Retinal pigment epithelial cell (primary cell): ENCODE results near the gene NDST1.

ENCODE experiments used
- DNase-seq: peaks from one replicate; pipeline ENCODE4 v3.0.0-alpha.2; 2010; ENCODE audit warnings: low read depth
- H3K4me3 ChIP-seq: 2 replicates; pipeline ENCODE4 v1.5.1; 2011; ENCODE audit warnings: mild to moderate bottlenecking, low read length, control low read depth, moderate library complexity
- TF ChIP-seq, protein P1 (sequence below): conservative IDR thresholded peaks from 2 replicates; pipeline ENCODE4 v1.5.1; 2011; ENCODE audit warnings: low read depth, low read length, control low read depth, inconsistent platforms

Gene NDST1

DNA sequence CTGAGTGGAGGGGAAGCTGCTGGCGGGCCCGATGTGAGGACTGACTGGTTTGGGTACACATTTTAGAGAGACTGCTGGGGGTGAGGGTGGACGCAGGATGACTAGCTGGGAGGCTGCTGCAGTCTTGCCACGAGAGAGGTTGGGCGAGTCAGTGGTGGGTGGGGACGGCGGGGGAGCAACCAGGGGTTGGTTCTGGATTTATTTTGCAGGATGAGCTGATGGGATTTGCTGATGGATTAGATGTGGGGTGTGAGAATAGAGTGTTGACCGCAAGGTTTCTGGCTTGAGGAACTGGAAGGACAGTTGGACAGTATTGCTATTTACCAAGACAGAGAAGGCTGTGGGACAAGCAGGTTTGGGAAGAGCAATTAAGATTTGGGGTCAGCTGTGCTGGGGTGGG, 5.8 kb upstream of the NDST1 start:
- TF ChIP-seq, protein P1, sequence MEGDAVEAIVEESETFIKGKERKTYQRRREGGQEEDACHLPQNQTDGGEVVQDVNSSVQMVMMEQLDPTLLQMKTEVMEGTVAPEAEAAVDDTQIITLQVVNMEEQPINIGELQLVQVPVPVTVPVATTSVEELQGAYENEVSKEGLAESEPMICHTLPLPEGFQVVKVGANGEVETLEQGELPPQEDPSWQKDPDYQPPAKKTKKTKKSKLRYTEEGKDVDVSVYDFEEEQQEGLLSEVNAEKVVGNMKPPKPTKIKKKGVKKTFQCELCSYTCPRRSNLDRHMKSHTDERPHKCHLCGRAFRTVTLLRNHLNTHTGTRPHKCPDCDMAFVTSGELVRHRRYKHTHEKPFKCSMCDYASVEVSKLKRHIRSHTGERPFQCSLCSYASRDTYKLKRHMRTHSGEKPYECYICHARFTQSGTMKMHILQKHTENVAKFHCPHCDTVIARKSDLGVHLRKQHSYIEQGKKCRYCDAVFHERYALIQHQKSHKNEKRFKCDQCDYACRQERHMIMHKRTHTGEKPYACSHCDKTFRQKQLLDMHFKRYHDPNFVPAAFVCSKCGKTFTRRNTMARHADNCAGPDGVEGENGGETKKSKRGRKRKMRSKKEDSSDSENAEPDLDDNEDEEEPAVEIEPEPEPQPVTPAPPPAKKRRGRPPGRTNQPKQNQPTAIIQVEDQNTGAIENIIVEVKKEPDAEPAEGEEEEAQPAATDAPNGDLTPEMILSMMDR = no peak
- no peak for DNase-seq
- H3K4me3 ChIP-seq = no peak overlapping the region

DNA sequence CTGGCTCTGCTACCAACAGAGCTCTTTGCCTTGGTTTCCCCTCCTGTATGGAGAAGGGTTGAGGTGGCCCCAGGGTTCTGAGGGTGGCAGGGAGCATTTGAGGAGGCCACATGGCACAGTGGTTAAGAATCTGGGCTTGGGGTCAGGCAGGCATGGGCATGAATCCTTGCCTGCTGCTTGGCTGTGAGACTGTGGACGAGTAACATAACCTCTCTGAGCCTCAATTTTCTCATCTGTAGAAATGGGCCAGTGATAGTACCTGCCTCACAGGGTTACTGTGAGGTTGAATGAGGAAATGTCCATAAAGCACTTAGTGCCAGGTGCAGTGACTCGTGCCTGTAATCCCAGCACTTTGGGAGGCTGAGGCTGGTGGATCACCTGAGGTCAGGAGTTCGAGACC, 5.1 kb upstream of the NDST1 start:
- DNase-seq = no peak
- TF ChIP-seq, protein P1 = no peak
- H3K4me3 ChIP-seq = no peak overlapping the region

DNA sequence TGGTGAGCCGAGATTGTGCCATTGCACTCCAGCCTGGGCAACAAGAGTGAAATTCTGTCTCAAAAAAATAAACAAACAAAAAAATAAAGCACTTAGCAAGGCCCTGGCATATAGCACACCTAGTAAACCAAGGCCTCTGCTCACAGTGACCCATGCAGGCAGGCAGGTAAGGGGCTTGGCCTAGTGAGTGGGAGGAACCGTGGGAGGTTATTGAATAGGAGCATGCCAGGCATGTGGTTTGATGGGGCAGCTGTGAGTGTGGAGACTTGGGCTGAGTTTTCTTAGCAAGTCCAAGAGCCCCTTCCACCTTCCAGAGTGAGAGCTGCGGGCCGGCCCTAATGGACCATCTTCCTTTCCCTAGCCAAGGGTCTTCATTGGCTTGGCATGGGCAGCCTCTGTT, 4.5 kb upstream of the NDST1 start:
- no peak overlapping the region for H3K4me3 ChIP-seq
- TF ChIP-seq, protein P1 = no peak
- DNase-seq = no peak

DNA sequence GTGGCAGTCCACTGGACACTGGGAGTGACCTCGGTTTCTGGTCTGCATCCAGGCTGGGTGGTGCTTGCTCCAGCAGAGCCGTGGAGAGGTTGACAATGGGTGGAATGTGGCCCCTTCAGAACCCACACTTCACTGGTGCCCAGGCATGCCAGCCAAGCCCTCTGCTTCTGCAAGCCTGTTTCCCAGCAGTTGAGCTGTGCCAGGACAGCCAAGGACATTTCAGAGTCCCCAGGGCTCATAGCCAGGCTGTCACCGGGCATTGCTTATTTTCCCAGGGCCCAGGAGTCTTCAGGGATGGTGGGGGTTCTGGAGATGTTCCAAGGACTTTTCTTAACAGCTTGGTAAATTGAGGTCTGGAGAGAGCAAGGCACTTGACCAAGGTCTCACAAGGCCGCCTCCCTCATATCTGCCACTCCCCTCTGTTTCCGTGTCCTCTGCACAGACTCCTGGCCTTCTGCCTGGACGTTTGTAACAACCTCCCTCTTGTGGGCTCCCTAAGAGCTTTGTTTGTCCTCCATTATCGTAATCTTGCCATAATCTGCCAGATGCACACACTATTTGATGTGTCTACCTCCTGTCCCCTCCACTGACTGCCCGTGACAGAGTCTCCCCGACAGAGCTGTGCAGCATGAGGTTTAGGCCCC, 3.8 kb upstream of the NDST1 start:
- no peak for DNase-seq
- TF ChIP-seq, protein P1 = no peak
- H3K4me3 ChIP-seq = no peak overlapping the region

DNA sequence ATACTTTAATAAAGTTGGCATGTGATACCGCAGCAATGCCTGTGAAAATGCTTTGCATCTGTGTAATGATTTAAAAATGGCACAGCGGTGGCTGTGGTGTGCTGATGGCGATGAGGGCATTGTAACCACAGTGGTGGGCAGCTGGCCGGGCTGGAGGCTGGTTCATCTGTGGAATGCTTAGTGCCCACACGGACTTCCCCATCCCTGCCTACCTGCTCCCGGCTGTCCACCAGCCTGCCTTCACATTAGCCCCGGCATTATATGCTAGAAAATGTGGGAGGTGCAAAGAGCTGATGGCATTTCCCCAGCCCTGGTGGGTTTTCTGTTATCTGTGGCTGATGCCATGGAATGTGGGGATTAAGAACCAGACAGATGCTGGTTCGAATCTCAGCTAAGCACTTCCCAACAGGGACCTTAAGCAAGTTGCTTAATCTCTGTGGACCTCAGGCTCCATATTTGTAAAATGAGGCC, 2.9 kb upstream of the NDST1 start:
- TF ChIP-seq, protein P1 = no peak
- no peak for DNase-seq
- no peak overlapping the region for H3K4me3 ChIP-seq

DNA sequence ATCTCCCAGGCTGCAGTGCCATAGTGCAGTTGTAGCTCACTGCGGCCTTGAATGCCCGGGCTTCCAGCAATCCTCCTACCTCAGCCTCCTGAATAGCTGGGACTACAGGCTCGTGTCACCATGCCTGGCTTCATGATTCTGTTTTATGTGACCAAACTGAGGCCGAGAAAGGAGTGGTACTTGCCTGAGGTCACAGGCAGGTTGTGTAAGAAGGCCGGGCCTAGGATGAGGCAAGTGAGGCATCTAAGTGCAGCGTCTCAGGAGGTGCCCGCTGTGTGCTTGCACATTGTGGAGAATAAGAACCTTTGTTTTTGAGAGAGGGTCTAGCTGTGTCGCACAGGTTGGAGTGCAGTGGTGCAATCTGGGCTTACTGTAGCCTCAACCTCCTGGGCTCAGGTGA, 2.1 kb upstream of the NDST1 start:
- DNase-seq = no peak
- TF ChIP-seq, protein P1 = no peak
- no peak overlapping the region for H3K4me3 ChIP-seq

DNA sequence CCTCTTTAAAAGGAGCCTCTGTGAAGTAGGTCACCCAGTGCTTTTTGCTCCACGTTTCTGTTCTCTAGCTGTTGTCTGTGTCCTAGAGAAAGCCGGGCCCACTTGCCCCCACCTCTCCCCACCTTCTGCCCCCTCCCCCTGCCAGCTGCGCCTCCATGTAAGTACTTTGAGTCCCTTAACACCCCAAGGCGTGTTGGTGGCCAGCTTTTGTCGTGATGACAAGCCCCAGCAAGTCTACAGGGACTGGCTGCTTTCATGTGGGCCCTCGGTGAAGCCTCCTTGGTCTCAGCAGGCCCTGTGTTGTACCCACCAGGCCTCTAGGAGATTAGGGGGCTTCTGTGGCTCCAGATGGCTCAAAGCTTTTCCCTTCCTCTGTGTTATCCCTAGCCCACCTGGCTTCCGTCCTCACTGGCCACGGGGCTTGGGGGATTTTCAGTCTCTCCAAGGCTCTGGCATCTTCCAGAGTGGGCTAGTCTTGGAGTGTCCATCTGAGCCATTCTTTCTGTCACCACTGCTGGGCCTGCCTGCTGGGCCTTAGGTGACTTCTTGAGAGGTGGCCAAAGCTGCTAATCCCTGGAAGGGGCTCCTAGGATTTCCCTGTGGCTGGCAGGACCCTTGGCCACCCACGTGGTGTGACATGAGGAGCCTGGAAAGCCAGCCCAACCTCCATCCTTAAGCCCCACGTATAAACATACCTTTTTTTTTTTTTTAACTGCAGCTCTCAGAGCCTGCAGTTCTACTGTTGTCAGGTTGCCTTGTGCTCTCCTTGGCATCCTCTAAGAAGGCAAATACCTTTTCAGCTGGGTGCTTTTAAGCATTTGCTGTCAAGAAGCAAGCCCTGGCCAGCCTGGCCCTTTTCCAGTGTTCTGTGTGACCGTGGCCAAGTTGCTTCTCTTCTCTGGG, 1.1 kb upstream of the NDST1 start:
- TF ChIP-seq, protein P1 = no peak
- no peak overlapping the region for H3K4me3 ChIP-seq
- no peak for DNase-seq
